SK-N-SH (cell line): ENCODE results near the gene MAML3. TPM values are rescaled to one million over a fixed set of nuclear protein-coding genes. Genes with fewer than 3 reads are reported as not detected.

Experiments used
- CTCF ChIA-PET: fragments of 300-600, 350-600 bp; formaldehyde crosslinking; extraction: SDS; loops from one replicate; lab custom pipeline; 2021; lab: Yijun Ruan, JAX
- POLR2A ChIA-PET: fragments of 350-600 bp; sonication (Branson Sonifier 250); formaldehyde crosslinking; extraction: SDS; loops from one replicate; lab custom pipeline; 2020; ENCODE audit warnings: antibody characterized with exemption, inconsistent platforms; lab: Yijun Ruan, JAX
- DNase-seq: peaks from one replicate; pipeline ENCODE4 v3.0.0; 2012
- H2AFZ ChIP-seq: fragments of 200-600 bp; sonication (generic); 2 replicates; pipeline ENCODE4 v1.8.1; 2016; ENCODE audit warnings: antibody characterized with exemption, mild to moderate bottlenecking, low read depth
- H3F3A ChIP-seq: fragments of 200-600 bp; sonication (generic); replicated peaks from 2 replicates; pipeline ENCODE3; 2016; ENCODE audit warnings: antibody characterized with exemption, mild to moderate bottlenecking; ENCODE audit not compliant: insufficient read depth
- H3K27ac ChIP-seq, 2 experiments: fragments of 200-500 bp in 1 of 2; fragments of 200-600 bp in 1 of 2; sonication (Bioruptor generic) in 1 of 2; sonication (generic), shearing (Covaris generic) in 1 of 2; 2 replicates each; pipeline versions ENCODE4 v1.5.1 to v1.6.1; 2014 to 2016; ENCODE audit warnings: low read depth in 2 of 2, inconsistent platforms in 1 of 2, low read length in 1 of 2, mild to moderate bottlenecking in 1 of 2, mixed read lengths in 1 of 2
- H3K27me3 ChIP-seq: fragments of 200-600 bp; sonication (generic), shearing (Covaris generic); 2 replicates; pipeline ENCODE4 v1.6.1; 2016; ENCODE audit warnings: mixed run types; ENCODE audit not compliant: insufficient read depth
- H3K36me3 ChIP-seq, 2 experiments: fragments of 200-500 bp in 1 of 2; fragments of 200-600 bp in 1 of 2; sonication (Bioruptor generic) in 1 of 2; sonication (generic) in 1 of 2; replicated peaks in 1 of 2; 2 replicates each; pipeline versions ENCODE3 to v1.5.1; 2014 to 2016; ENCODE audit warnings: low read length in 1 of 2, mild to moderate bottlenecking in 1 of 2; ENCODE audit not compliant: insufficient read depth in 2 of 2, control insufficient read depth in 1 of 2
- H3K4me1 ChIP-seq, 2 experiments: fragments of 200-500 bp in 1 of 2; fragments of 200-600 bp in 1 of 2; sonication (Bioruptor generic) in 1 of 2; sonication (generic), shearing (Covaris generic) in 1 of 2; 2 replicates each; pipeline versions ENCODE4 v1.5.1 to v1.6.1; 2014 to 2016; ENCODE audit warnings: low read depth in 1 of 2, low read length in 1 of 2, mixed run types in 1 of 2; ENCODE audit not compliant: insufficient read depth in 2 of 2, control insufficient read depth in 1 of 2
- H3K4me2 ChIP-seq: fragments of 200-600 bp; sonication (generic), shearing (Covaris generic); 2 replicates; pipeline ENCODE4 v1.6.1; 2017; ENCODE audit warnings: mixed run types
- H3K4me3 ChIP-seq, 2 experiments: fragments of 200-500 bp in 1 of 2; fragments of 200-600 bp in 1 of 2; sonication (Bioruptor generic) in 1 of 2; sonication (generic), shearing (Covaris generic) in 1 of 2; 2 replicates each; pipeline versions ENCODE4 v1.5.1 to v1.8.1; 2014 to 2016; ENCODE audit warnings: low read depth in 2 of 2, inconsistent platforms in 1 of 2, low read length in 1 of 2, mild to moderate bottlenecking in 1 of 2, mixed read lengths in 1 of 2, moderate library complexity in 1 of 2
- H3K79me2 ChIP-seq: fragments of 200-600 bp; sonication (generic); 2 replicates; pipeline ENCODE4 v1.8.1; 2017; ENCODE audit warnings: mild to moderate bottlenecking; ENCODE audit not compliant: insufficient read depth
- H3K9ac ChIP-seq: fragments of 200-600 bp; sonication (generic); 2 replicates; pipeline ENCODE4 v1.6.1; 2017; ENCODE audit warnings: mixed run types
- H3K9me2 ChIP-seq: fragments of 200-600 bp; sonication (generic); 2 replicates; pipeline ENCODE4 v1.6.1; 2017; ENCODE audit warnings: mixed run types
- H3K9me3 ChIP-seq: fragments of 200-600 bp; sonication (generic); 2 replicates; pipeline ENCODE4 v1.6.1; 2017; ENCODE audit warnings: mixed run types, mild to moderate bottlenecking, moderate library complexity
- H4K20me1 ChIP-seq: fragments of 200-600 bp; sonication (generic); 2 replicates; pipeline ENCODE4 v1.6.1; 2017; ENCODE audit warnings: mild to moderate bottlenecking, mixed run types; ENCODE audit not compliant: insufficient read depth
- ELF1 ChIP-seq: IDR thresholded peaks from 2 replicates; pipeline ENCODE4 v1.4.0; 2012
- FOSL2 ChIP-seq: IDR thresholded peaks from 2 replicates; pipeline ENCODE4 v1.4.0; 2012; ENCODE audit warnings: low read depth, mild to moderate bottlenecking, moderate library complexity, borderline replicate concordance
- GABPA ChIP-seq: IDR thresholded peaks from 2 replicates; pipeline ENCODE4 v1.4.0; 2012; ENCODE audit warnings: low read depth, mild to moderate bottlenecking
- GATA2 ChIP-seq: sonication (generic); formaldehyde crosslinking; IDR thresholded peaks from 2 replicates; pipeline ENCODE4 v1.5.0; 2020; ENCODE audit warnings: mild to moderate bottlenecking, missing genetic modification reagents
- IRF3 ChIP-seq: fragments of 150-350 bp; IDR thresholded peaks from 2 replicates; pipeline ENCODE4 v1.6.1; 2016; ENCODE audit warnings: mild to moderate bottlenecking, low read depth, low read length
- JUND ChIP-seq: IDR thresholded peaks from 2 replicates; pipeline ENCODE4 v1.4.0; 2012
- MEF2A ChIP-seq: IDR thresholded peaks from 2 replicates; pipeline ENCODE4 v1.4.0; 2012; ENCODE audit warnings: low read depth, borderline replicate concordance
- MXI1 ChIP-seq: IDR thresholded peaks from 2 replicates; pipeline ENCODE4 v1.6.1; 2012; ENCODE audit warnings: mild to moderate bottlenecking, low read depth, low read length, improper control_type of control experiment
- NFIC ChIP-seq: IDR thresholded peaks from 2 replicates; pipeline ENCODE4 v1.4.0; 2012; ENCODE audit warnings: borderline replicate concordance
- NRF1 ChIP-seq: IDR thresholded peaks from 2 replicates; pipeline ENCODE4 v1.6.1; 2012; ENCODE audit warnings: low read depth, mild to moderate bottlenecking, low read length
- POLR2AphosphoS5 ChIP-seq: IDR thresholded peaks from 2 replicates; pipeline ENCODE4 v1.6.1; 2012; ENCODE audit warnings: low read depth, low read length
- RCOR1 ChIP-seq: fragments of 150-350 bp; IDR thresholded peaks from 2 replicates; pipeline ENCODE4 v1.6.1; 2017; ENCODE audit warnings: antibody characterized with exemption, low read length
- RFX5 ChIP-seq: IDR thresholded peaks from 2 replicates; pipeline ENCODE4 v1.6.1; 2012; ENCODE audit warnings: mild to moderate bottlenecking, improper control_type of control experiment, low read length
- SMC3 ChIP-seq: IDR thresholded peaks from 2 replicates; pipeline ENCODE4 v1.6.1; 2012; ENCODE audit warnings: low read depth, low read length, improper control_type of control experiment
- TEAD4 ChIP-seq: IDR thresholded peaks from 2 replicates; pipeline ENCODE4 v1.4.0; 2012; ENCODE audit warnings: mild to moderate bottlenecking, borderline replicate concordance; ENCODE audit not compliant: insufficient read depth
- USF2 ChIP-seq: fragments of 150-350 bp; IDR thresholded peaks from 2 replicates; pipeline ENCODE4 v1.6.1; 2017; ENCODE audit warnings: antibody characterized with exemption, low read length, low read depth, borderline replicate concordance
- YY1 ChIP-seq: IDR thresholded peaks from 2 replicates; pipeline ENCODE4 v1.4.0; 2012; ENCODE audit warnings: low read depth, mild to moderate bottlenecking
- ZBTB33 ChIP-seq: IDR thresholded peaks from 2 replicates; pipeline ENCODE4 v1.4.0; 2012; ENCODE audit warnings: low read depth, borderline replicate concordance
- WGBS: methylation state at CpG from one replicate; pipeline ENCODE4 v1.1.6; 2017; ENCODE audit warnings: low lambda C conversion rate; 5-methylcytosine and 5-hydroxymethylcytosine counted together
- polyA plus RNA-seq, 3 experiments: library from polyadenylated mRNA; depleted of rRNA; stranded (reverse); fragments of >200 nt; gene quantifications; 2 replicates each; pipeline ENCODE4 v1.2.3, GENCODE V29; 2012

MAML3 gene
- polyA plus RNA-seq, 1 of the 3 experiments (the other 2 are of a cell fraction), result 5.3 TPM

DNA sequence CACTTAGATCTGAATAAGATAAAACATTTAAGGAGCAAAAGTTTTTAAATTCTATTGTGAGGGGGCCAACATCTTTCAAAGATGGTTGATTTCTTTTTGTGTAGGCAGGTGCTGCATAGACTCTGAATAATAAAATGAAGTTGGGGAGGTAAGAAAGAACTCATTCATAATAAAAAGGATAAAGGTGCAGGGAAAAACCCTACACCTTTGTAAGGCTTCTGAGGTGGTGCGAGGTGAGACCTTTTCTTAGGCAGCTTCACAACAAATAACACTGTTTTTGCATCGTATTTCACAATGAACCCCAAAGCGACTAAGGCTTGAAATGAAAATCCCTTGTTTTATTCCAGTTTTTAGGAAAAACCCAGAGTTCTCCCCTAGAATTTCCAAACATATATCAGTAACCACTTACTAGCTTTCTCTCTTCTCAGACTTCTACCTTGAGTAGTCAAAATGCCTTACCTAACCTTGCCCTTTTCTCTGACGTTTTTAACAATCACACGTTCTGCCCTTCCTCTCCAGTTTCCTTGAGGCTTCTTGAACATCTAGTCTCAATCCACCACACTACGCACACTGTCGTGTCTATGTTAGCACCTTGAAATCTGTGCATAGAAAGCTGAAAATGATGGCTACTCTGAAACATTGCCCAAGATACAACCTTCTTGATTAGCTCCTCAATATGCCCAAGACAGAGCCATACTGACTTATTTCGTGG lies 30.2 kb downstream of the MAML3 start:
- H2AFZ ChIP-seq, result no peak overlapping the region
- H3K9me2 ChIP-seq, result no peaks in the 10 kb centered on the region
- H3F3A ChIP-seq, result no peaks in the 10 kb centered on the region
- H4K20me1 ChIP-seq, result no peaks in the 10 kb centered on the region
- H3K79me2 ChIP-seq, result peaks cover 3% of the 10 kb centered on the region; the same call in 1 of the 2 replicates
- no peak overlapping the region for H3K27ac ChIP-seq
- H3K9me3 ChIP-seq, result no peaks in the 10 kb centered on the region
- H3K4me3 ChIP-seq, result no peak overlapping the region
- H3K27me3 ChIP-seq, result no peaks in the 10 kb centered on the region
- POLR2A ChIA-PET, result no interaction called here
- TF ChIP-seq FOSL2, result no peak
- TF ChIP-seq JUND, result no peak
- TF ChIP-seq USF2, result no peak
- WGBS, result 97% methylated on average over 8 of the region's 8 CpGs
- H3K36me3 ChIP-seq, result no peaks in the 10 kb centered on the region
- no peak overlapping the region for H3K4me2 ChIP-seq
- no peak for DNase-seq
- H3K4me1 ChIP-seq, result peaks cover 0 to 3% of the 10 kb centered on the region in 2 experiments; a peak in 1 of 4 replicates
- CTCF ChIA-PET, result no interaction called here
- no peak overlapping the region for H3K9ac ChIP-seq

GRCh38 chr4:140122891-140123290 lies 31.1 kb downstream of the MAML3 start:
- Histone ChIP-seq H3K79me2 (peaks cover 3% of the 10 kb centered on the region; the same call in 1 of the 2 replicates), H4K20me1 (no peaks in the 10 kb centered on the region), H3F3A (no peaks in the 10 kb centered on the region), H2AFZ (no peak overlapping the region), H3K4me1 (peaks cover 0 to 3% of the 10 kb centered on the region in 2 experiments; a peak in 1 of 4 replicates), H3K9me2 (no peaks in the 10 kb centered on the region), H3K4me2 (no peak overlapping the region), H3K36me3 (no peaks in the 10 kb centered on the region), H3K9ac (no peak overlapping the region), H3K9me3 (no peaks in the 10 kb centered on the region)
- CTCF ChIA-PET, result no interaction called here
- 84% methylated on average over 1 of the region's 1 CpG for WGBS
- TF ChIP-seq YY1, result no peak
- TF ChIP-seq RCOR1, result no peak
- TF ChIP-seq TEAD4, result no peak
- TF ChIP-seq MEF2A, result no peak
- no peak for TF ChIP-seq POLR2AphosphoS5
- TF ChIP-seq GABPA, result no peak
- TF ChIP-seq ELF1, result no peak
- no peak for TF ChIP-seq RFX5
- TF ChIP-seq NFIC, result no peak
- no peak for TF ChIP-seq SMC3
- no peak for TF ChIP-seq IRF3
- TF ChIP-seq ZBTB33, result no peak
- TF ChIP-seq NRF1, result no peak
- no peak for TF ChIP-seq MXI1
- no peak for TF ChIP-seq GATA2 (CRISPR knock-in tag)
- TF ChIP-seq, all 33 proteins: peak for 0
- POLR2A ChIA-PET, result no interaction called here
- Histone ChIP-seq H3K27me3 (no peaks in the 10 kb centered on the region), H3K27ac (no peak overlapping the region), H3K4me3 (no peak overlapping the region)
- no peak for DNase-seq
